HG03469 (cell line): Measurements from ENCODE around the gene NAA20.

Experiments used
- ATAC-seq: cut with Tn5 transposase; IDR thresholded peaks from one replicate; pipeline ENCODE4 v1.9.1; 2021; ENCODE audit warnings: mild to moderate bottlenecking, moderate library complexity, moderate number of reproducible peaks; ENCODE audit not compliant: unreplicated experiment

Gene NAA20

GRCh38 chr20:20070871-20071726 lies 53.9 kb downstream of the NAA20 start:
- ATAC-seq = no peak

- ATAC-seq = no peak
Measured at GRCh38 chr20:20073801-20074371, 56.7 kb downstream of the NAA20 start.

GRCh38 chr20:20075032-20075431 lies 57.9 kb downstream of the NAA20 start:
- ATAC-seq = no peak

GRCh38 chr20:20076297-20077065 lies 59.3 kb downstream of the NAA20 start:
- no peak for ATAC-seq

GRCh38 chr20:20078041-20078440 lies 60.9 kb downstream of the NAA20 start:
- ATAC-seq = no peak

GRCh38 chr20:20079102-20079784 lies 62.1 kb downstream of the NAA20 start:
- ATAC-seq = no peak
